Measurements from ENCODE around the gene SLIRP.
"Not testable (repeated sequence)": the region's sequence is repeated elsewhere in the genome, so short reads cannot be mapped to it uniquely, and the experiment has no call there.

The SLIRP gene

GRCh38 chr14:77707724-77708408 lies at the start of gene SLIRP, which contains the start of gene ALKBH1:
SLIRP (plus strand) TSS chr14:77708103; CDS start chr14:77708112, 9 bp downstream.
ALKBH1 (minus strand) TSS chr14:77708023; CDS start chr14:77708004, 19 bp downstream.
- peak; percentile 86 for DNase-seq (ENCODE audit: low spot score)

- no peak for DNase-seq (ENCODE audit: low spot score)
Observed at GRCh38 chr14:77659831-77660230, 48.1 kb upstream of the SLIRP start.

- DNase-seq (ENCODE audit: low spot score): no peak
Observed at GRCh38 chr14:77660754-77661153, 47.1 kb upstream of the SLIRP start.

GRCh38 chr14:77661562-77661961 lies 46.3 kb upstream of the SLIRP start:
- not testable (repeated sequence) for DNase-seq (ENCODE audit: low spot score)

DNA sequence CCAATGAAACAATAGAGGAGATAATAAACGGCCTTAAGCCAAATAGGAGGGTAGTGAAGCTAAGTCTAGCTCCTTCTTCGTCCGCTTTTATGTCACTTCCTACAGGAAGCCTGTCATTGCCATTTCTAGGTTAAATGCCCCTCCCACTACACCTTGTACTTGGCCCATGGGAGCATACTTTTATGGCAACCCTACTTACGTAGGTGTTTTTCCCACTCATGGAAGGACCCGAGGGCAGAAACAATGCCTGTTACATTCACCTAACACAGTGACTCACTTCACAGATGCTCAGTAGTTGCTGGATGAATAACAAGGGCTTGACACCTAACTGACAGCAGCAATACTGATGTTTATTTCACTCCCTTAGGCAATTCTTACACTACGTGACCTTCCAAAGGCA lies 44.6 kb upstream of the SLIRP start:
- no peak for DNase-seq (ENCODE audit: low spot score)

GRCh38 chr14:77667331-77667730 lies 40.6 kb upstream of the SLIRP start:
- no peak for DNase-seq (ENCODE audit: low spot score)

GRCh38 chr14:77673193-77673592 lies 34.7 kb upstream of the SLIRP start:
- no peak for DNase-seq (ENCODE audit: low spot score)

DNA sequence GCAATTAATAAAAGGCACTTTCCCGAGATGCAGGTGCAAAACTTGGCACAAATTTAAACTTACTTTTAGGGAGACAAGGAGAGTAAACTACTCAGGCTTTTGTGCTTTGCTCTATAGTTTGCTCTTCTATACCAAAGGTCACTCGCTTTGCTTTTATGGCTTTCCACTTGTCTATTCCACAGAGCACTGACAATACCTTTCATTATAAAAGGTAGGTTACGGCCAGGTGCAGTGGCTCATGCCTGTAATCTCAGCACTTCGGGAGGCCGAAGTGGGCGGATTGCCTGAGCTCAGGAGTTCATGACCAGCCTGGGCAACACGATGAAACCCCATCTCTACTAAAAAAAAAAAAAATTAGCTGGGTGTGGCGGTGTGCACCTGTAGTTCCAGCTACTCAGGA lies 33.0 kb upstream of the SLIRP start:
- DNase-seq (ENCODE audit: low spot score): no peak

GRCh38 chr14:77681196-77682157 lies 26.4 kb upstream of the SLIRP start:
- no peak for DNase-seq (ENCODE audit: low spot score)

DNA sequence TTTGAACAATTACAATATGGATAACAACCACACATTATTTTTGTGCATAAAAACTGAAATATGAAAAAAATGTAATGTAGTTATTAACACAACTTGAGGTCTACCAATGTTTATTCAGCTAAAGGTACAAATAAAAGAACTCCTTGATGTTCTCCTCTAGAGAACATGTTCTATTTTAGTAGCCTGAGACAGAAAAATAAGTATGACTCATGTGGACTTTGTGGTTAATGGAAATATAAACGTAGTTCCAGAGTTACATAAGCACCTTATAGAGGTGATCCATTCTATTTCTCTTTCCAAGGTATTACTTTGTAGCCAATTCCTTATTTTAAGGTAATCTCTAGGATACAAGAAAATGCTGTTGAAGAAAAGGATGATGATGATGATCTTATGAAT lies 25.7 kb upstream of the SLIRP start:
- no peak for DNase-seq (ENCODE audit: low spot score)

- no peak for DNase-seq (ENCODE audit: low spot score)
Observed at GRCh38 chr14:77691259-77691658, 16.6 kb upstream of the SLIRP start.

DNA sequence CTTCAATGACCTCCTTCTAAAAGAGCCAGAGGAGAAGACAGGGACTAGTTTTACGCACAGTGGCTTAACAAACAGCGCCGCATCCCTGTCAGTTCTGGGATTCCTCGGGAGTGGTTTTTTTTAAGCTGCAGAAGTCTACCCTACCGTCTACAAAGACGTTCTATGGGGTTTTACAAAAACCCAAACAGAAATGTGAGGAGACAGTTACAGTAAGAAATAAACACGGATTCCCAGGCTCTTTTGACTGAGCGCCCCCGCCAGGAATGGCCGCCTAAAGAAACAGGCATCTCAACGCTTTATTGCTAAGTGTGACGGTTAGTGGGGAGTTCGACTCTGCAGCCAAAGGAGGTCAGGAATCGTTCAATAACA lies 564 bp upstream of the SLIRP start:
- peak; percentile 2 for DNase-seq (ENCODE audit: low spot score)

GRCh38 chr14:77708749-77709148 lies 846 bp downstream of the SLIRP start:
- DNase-seq (ENCODE audit: low spot score): no peak

DNA sequence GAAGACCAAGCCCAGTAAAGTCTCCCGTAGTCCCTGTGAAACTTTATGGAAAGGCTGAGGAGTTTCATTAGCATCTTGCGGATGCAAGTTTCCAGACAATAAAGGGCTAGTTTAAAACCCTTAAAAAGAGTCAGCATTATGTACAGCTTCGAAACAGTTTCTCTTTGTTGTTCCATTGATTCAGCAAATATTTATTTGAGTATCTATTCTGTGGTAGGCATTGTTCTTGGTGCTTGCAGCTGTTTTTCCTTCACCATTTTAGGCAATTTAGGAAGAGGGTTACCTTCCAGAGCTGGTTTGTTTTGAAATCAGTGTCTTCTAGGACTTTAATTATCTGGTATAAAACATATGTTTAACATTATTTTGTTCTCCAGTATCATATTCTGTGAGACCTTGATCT lies 1.5 kb downstream of the SLIRP start:
- DNase-seq (ENCODE audit: low spot score): no peak

DNA sequence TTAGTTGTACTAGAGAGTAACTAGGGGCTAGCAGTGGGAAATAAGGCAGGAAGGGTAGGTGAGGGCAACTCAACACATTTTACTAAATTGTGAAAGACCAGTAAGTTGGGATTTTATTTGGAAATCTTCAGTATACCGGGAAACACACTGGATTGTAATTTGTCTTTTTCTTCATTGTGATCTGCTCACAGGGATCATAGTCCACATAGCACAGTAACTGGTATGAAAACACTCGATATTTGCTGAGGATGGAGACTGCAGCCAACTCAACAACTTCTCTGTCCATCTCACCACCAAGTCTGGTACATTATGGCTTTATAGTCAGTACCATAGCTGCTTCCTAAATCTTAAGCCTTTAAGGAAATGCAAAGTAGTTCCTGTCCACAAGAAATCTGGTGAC lies 2.5 kb downstream of the SLIRP start:
- no peak for DNase-seq (ENCODE audit: low spot score)

DNA sequence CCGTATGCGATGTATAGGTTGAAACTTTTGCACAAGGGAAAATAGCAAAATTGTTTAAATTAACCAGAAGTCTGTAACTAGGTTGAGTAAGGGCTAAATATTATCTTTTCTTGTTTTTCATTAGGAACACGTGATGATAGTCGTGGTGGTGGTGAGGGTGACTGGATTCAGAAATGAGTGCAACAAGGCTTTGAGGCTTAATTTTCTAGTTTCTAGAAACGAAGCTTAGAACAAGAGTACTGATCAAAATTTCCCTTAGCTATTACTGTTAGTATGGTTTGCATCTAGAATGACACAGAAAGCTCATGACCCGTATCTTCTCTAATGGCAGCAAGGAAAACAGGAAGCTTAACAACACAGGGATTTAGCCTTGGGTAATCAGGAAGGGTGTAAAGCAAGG lies 7.0 kb downstream of the SLIRP start:
- DNase-seq (ENCODE audit: low spot score): no peak

- DNase-seq (ENCODE audit: low spot score): no peak
Observed at GRCh38 chr14:77717608-77718305, 9.9 kb downstream of the SLIRP start.

DNA sequence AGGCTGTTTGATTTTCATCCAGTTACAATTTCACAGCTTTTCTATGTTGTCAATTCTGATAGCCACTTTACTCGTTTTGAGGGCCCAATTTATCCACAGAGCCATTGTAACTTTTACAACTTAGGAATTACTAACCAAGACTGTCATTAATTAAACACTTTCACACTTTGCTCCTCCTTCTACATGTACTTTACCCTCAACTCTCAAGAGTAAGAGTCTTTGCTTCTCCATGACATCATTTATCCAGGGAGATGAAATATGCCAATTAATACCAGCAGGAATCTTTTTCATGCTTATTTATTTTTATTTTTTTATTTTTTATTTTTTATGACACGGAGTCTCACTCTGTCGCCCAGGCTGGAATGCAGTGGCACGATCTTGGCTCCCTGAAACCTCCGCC lies 13.5 kb downstream of the SLIRP start:
- DNase-seq (ENCODE audit: low spot score): no peak

DNA sequence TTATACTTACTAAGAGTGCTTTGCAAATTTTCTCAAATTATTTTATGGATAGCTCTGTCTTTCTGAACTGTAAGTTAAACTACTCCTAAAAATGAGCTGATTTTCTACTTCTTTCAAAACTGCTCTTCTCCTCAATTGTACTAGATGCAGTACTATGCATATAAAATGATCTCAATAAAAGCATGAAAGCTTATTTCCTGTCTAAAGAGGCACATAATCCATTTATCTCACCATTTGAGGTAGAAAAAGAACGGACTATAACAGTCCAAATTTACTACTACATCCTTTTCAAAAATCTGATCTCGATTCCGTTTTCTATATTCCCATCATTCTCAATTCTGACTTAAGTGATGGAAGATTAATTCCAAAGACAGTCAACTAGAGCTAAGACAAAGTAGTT lies 14.4 kb downstream of the SLIRP start:
- no peak for DNase-seq (ENCODE audit: low spot score)

DNA sequence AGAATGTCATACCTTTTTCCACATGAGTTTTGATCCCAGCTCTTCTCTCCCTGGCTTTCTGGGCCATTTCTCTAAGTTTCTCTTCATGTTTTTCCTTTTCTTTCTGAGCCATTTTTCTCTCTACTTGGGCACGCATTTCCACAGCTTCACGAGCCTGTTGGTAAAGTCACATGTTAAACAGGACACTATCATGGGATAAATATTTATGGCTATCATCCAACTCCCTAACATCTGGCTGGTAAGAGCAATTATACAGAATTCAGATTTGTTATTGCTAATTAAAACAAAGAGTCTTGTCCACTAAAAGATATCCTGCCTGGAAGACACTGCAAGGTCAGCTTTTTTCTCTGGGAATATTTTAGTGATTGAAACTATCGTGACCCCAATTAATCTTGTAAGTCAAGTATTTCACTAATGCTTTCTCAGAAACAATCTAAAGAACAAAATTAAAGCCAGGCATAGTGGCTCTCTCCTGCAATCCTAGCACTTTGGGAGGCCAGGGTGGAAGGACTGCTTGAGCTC lies 23.1 kb downstream of the SLIRP start:
- DNase-seq (ENCODE audit: low spot score): no peak

DNA sequence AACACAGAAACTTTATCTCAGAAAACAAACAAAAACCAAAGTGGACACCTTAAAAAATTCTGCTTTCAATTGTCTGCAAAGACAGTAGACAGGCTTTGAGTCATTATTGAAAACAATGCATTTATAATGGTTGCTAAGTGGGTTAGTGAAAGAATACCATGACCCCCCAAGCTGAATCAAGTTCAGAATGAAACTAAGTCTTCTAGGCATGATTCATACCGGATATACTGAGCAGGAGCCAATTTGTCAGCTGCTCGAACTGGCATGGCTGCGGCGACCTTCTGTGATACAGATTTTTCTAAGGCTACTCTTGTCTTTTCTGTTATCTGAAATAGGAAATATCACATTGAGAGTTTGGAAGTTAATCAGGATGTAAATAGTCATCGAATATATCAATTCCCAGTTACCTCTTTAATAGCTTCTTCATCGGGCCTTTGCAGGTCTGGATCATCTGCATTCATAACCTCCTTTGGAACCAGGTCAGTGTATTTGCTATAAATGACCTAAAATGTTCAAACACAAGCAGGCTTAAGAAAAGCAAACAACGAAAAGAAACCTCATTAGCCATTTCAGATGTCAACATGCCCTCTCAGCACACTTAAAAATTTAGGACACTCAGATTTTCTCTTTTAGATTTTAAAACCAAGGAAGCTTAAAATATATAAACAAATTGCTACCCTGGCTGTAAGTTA lies 30.8 kb downstream of the SLIRP start:
- DNase-seq (ENCODE audit: low spot score): peak; percentile 1

GRCh38 chr14:77741438-77741837 lies 33.5 kb downstream of the SLIRP start:
- DNase-seq (ENCODE audit: low spot score): no peak
